Endothelial cell (in vitro differentiated cells): Measurements from ENCODE around the gene MCTP1. TPM values are rescaled to one million over a fixed set of nuclear protein-coding genes. Genes with fewer than 3 reads are reported as not detected.

Experiments
- DNase-seq: peaks from one replicate; pipeline ENCODE4 v3.0.0; 2021; ENCODE audit warnings: low spot score
- H3K27ac Mint-ChIP-seq: one replicate; pipeline ENCODE4 v1.8.0; 2021; ENCODE audit warnings: mixed read lengths, inconsistent platforms; ENCODE audit not compliant: unreplicated experiment
- H3K27me3 Mint-ChIP-seq: one replicate; pipeline ENCODE4 v1.8.0; 2021; ENCODE audit warnings: mild to moderate bottlenecking, moderate library complexity, mixed read lengths, inconsistent platforms; ENCODE audit not compliant: unreplicated experiment
- H3K36me3 Mint-ChIP-seq: one replicate; pipeline ENCODE4 v1.8.0; 2021; ENCODE audit warnings: mild to moderate bottlenecking, low read depth, mixed read lengths, inconsistent platforms; ENCODE audit not compliant: unreplicated experiment
- H3K4me1 Mint-ChIP-seq: one replicate; pipeline ENCODE4 v1.8.0; 2021; ENCODE audit warnings: mild to moderate bottlenecking, mixed read lengths, inconsistent platforms; ENCODE audit not compliant: unreplicated experiment
- H3K4me3 Mint-ChIP-seq: one replicate; pipeline ENCODE4 v1.8.0; 2021; ENCODE audit warnings: mild to moderate bottlenecking, mixed read lengths, inconsistent platforms; ENCODE audit not compliant: unreplicated experiment
- H3K9me3 Mint-ChIP-seq: one replicate; pipeline ENCODE4 v1.8.0; 2021; ENCODE audit warnings: mixed read lengths, inconsistent platforms; ENCODE audit not compliant: unreplicated experiment
- total RNA-seq: library from RNA; stranded (reverse); fragmentation: NEBNext Ultra II Directional; extraction: Animal tissue kit (Norgen Biotek cat#: 25700); gene quantifications from one replicate; pipeline ENCODE4 v1.2.1, GENCODE V29; 2021; ENCODE audit not compliant: unreplicated experiment
- TF ChIP-seq, protein P1 (sequence below): fragments of 200-600 bp; sonication (generic); IDR thresholded peaks from one replicate; pipeline ENCODE4 v1.5.0; 2021; ENCODE audit warnings: antibody characterized with exemption; ENCODE audit not compliant: unreplicated experiment

The MCTP1 gene
- total RNA-seq, 1 donor from 2014 or later: 2.2 TPM

DNA sequence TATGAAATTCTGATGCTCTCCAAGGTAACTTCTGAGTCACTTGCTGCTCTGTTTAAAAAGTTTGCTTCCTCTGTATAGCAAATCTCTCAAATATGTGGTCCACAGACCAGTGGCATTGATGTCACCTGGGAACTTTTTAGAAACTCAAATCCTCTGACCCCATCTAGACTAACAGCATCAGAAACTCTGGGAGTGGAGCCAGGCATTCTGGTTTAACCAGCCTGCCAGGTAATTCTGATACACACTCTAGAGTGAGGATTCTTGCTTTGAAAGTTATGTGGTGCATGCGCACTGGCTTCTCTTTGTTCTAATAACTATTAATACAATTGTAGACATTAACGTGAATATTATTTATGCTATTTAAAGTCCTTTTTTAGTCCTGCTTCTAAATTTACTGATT is 368.3 kb downstream of the MCTP1 start:
- Mint-ChIP-seq H3K4me3 (no peak overlapping the region), H3K27ac (no peak overlapping the region), H3K27me3 (no peaks in the 10 kb centered on the region), H3K4me1 (no peaks in the 10 kb centered on the region), H3K36me3 (no peaks in the 10 kb centered on the region), H3K9me3 (no peaks in the 10 kb centered on the region)
- TF ChIP-seq, protein P1, sequence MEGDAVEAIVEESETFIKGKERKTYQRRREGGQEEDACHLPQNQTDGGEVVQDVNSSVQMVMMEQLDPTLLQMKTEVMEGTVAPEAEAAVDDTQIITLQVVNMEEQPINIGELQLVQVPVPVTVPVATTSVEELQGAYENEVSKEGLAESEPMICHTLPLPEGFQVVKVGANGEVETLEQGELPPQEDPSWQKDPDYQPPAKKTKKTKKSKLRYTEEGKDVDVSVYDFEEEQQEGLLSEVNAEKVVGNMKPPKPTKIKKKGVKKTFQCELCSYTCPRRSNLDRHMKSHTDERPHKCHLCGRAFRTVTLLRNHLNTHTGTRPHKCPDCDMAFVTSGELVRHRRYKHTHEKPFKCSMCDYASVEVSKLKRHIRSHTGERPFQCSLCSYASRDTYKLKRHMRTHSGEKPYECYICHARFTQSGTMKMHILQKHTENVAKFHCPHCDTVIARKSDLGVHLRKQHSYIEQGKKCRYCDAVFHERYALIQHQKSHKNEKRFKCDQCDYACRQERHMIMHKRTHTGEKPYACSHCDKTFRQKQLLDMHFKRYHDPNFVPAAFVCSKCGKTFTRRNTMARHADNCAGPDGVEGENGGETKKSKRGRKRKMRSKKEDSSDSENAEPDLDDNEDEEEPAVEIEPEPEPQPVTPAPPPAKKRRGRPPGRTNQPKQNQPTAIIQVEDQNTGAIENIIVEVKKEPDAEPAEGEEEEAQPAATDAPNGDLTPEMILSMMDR: no peak
- DNase-seq: no peak

DNA sequence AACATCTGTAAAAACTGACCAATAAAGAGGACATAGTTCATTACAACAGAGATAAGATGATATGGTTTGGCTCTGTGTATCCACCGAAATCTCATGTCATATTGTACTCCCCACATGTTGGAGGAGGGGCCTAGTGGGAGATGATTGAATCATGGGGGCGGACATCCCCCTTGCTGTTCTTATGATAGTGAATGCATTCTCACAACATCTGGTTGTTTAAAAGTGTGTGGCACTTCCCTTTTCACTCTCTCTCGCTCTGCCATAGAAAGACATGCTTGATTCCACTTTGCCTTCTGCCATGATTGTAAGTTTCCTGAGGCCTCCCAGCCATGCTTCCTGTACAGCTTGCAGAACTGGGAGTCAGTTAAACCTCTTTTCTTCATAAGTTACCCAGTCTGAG is 373.6 kb downstream of the MCTP1 start:
- Mint-ChIP-seq H3K27me3 (no peaks in the 10 kb centered on the region), H3K4me1 (no peaks in the 10 kb centered on the region), H3K27ac (no peak overlapping the region), H3K4me3 (no peak overlapping the region), H3K9me3 (no peaks in the 10 kb centered on the region), H3K36me3 (no peaks in the 10 kb centered on the region)
- no peak for DNase-seq
- TF ChIP-seq, protein P1: no peak

DNA sequence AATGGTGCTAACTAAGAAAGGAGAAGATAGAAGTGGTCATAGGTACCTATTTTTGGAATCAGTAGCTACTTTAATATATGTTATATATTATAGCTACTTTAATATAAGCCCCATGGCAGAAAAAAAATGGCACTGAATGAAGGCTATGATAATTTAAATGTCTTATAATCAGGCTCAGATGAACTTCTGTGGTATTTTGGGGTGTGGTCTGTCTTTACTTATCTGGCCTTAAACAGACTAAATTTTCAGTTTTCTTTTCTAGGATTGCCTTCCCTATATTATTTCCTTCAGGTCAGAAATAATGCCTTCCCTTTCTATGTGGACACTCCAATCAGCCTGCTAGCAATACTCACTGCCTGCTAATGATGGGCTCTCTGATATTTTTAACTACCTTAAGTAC is 374.2 kb downstream of the MCTP1 start:
- no peaks in the 10 kb centered on the region for H3K9me3 Mint-ChIP-seq
- no peaks in the 10 kb centered on the region for H3K4me1 Mint-ChIP-seq
- H3K27me3 Mint-ChIP-seq: no peaks in the 10 kb centered on the region
- no peak for DNase-seq
- no peak overlapping the region for H3K4me3 Mint-ChIP-seq
- H3K36me3 Mint-ChIP-seq: no peaks in the 10 kb centered on the region
- TF ChIP-seq, protein P1: no peak
- H3K27ac Mint-ChIP-seq: no peak overlapping the region

DNA sequence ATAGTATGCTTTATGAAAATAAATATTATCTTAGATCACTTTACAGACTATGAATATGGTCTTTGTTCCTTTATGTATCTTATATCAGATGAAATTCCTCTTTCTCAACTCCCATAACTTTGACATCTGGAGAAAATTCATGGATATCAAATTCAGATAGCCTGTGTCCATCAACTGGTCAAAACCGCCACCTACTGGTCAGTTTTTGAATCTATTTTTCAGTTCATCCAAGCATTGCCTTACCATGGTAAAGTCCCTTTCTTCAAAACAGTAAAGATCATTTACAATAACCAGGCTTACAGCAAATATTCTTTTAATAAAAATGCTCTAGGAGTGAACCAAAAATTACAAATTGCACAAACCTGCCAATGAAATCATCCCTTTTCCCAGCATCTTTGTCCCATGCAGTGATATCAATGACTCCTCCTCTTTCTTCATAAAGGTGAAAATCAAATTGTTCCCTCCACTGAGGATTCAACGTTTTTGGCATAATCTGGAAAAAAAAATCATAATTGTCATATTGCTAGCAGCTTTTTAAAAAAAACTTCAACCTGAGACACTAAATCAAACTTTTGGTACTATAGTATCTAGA is 375.9 kb downstream of the MCTP1 start:
- TF ChIP-seq, protein P1: peak; percentile 89
- DNase-seq: peak; percentile 26
- Mint-ChIP-seq H3K27me3 (no peaks in the 10 kb centered on the region), H3K27ac (no peak overlapping the region), H3K9me3 (no peaks in the 10 kb centered on the region), H3K4me3 (no peak overlapping the region), H3K36me3 (no peaks in the 10 kb centered on the region), H3K4me1 (no peaks in the 10 kb centered on the region)

DNA sequence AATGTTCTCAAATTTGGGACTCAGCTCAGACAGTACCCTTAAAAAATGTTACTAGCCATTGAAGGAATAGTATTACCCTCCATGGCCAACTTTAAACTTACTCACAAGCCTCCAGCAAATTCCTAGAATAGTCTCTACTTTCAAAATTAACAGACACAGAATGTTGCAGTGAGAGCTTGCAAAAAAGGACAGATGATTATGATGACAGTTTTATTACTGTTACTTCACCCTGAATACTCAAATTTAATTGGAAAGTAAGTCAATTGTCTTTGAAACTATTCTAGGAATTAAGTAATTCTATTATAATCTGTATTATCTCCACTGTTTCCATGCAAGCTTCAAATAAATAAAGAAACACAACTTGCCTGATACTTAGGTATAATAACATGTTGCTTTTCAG is 378.1 kb downstream of the MCTP1 start:
- Mint-ChIP-seq H3K36me3 (no peaks in the 10 kb centered on the region), H3K27ac (no peak overlapping the region), H3K4me1 (no peaks in the 10 kb centered on the region), H3K4me3 (no peak overlapping the region), H3K9me3 (no peaks in the 10 kb centered on the region), H3K27me3 (no peaks in the 10 kb centered on the region)
- no peak for DNase-seq
- TF ChIP-seq, protein P1: no peak
